ENCODE data around the gene ANGPTL7.
A peak's percentile ranks its signal among the peaks of the same experiment; 100 is the strongest.
"Not testable (repeated sequence)": the region's sequence is repeated elsewhere in the genome, so short reads cannot be mapped to it uniquely, and the experiment has no call there.

Gene ANGPTL7

GRCh38 chr1:11188858-11189451 is at the start of gene ANGPTL7:
ANGPTL7 (plus strand) TSS chr1:11189355; CDS start chr1:11189580, 225 bp downstream.
- no peak for DNase-seq

GRCh38 chr1:11142618-11143391 is 46.4 kb upstream of the ANGPTL7 start:
- no peak for DNase-seq

GRCh38 chr1:11143401-11143800 is 45.8 kb upstream of the ANGPTL7 start:
- no peak for DNase-seq

GRCh38 chr1:11143907-11144306 is 45.2 kb upstream of the ANGPTL7 start:
- DNase-seq, result no peak

GRCh38 chr1:11144570-11145256 is 44.4 kb upstream of the ANGPTL7 start:
- DNase-seq, result no peak

GRCh38 chr1:11145741-11146140 is 43.4 kb upstream of the ANGPTL7 start:
- no peak for DNase-seq

- peak in 1 of 2 experiments; percentile 51 for DNase-seq
Measured at GRCh38 chr1:11147197-11147770, 41.9 kb upstream of the ANGPTL7 start.

GRCh38 chr1:11150326-11150725 is 38.8 kb upstream of the ANGPTL7 start:
- no peak for DNase-seq

- no peak for DNase-seq
Measured at GRCh38 chr1:11151114-11151513, 38.0 kb upstream of the ANGPTL7 start.

- DNase-seq, result no peak
Measured at GRCh38 chr1:11151826-11152612, 37.1 kb upstream of the ANGPTL7 start.

GRCh38 chr1:11152755-11153154 is 36.4 kb upstream of the ANGPTL7 start:
- DNase-seq, result no peak

- no peak for DNase-seq
Measured at GRCh38 chr1:11153184-11153583, 36.0 kb upstream of the ANGPTL7 start.

- peak in 1 of 2 experiments; percentile 28 for DNase-seq
Measured at GRCh38 chr1:11156441-11156840, 32.7 kb upstream of the ANGPTL7 start.

GRCh38 chr1:11156963-11157362 is 32.2 kb upstream of the ANGPTL7 start:
- DNase-seq, result no peak

- DNase-seq, result no peak
Measured at GRCh38 chr1:11157394-11157793, 31.8 kb upstream of the ANGPTL7 start.

- peak in 1 of 2 experiments; percentile 16 for DNase-seq
Measured at GRCh38 chr1:11157867-11158266, 31.3 kb upstream of the ANGPTL7 start.

GRCh38 chr1:11158291-11158690 is 30.9 kb upstream of the ANGPTL7 start:
- no peak for DNase-seq

- DNase-seq, result no peak
Measured at GRCh38 chr1:11158720-11159321, 30.3 kb upstream of the ANGPTL7 start.

- not testable (repeated sequence) for DNase-seq
Measured at GRCh38 chr1:11162752-11163151, 26.4 kb upstream of the ANGPTL7 start.

- DNase-seq, result not testable (repeated sequence)
Measured at GRCh38 chr1:11166744-11167143, 22.4 kb upstream of the ANGPTL7 start.

GRCh38 chr1:11168731-11169130 is 20.4 kb upstream of the ANGPTL7 start:
- DNase-seq, result no peak

GRCh38 chr1:11169202-11169601 is 20.0 kb upstream of the ANGPTL7 start:
- no peak for DNase-seq
